HepG2 (cell line): ENCODE results near the gene BCL6. TPM values are rescaled to one million over a fixed set of nuclear protein-coding genes. Genes with fewer than 3 reads are reported as not detected.

Source experiments
- ARHGAP35 ChIP-seq: sonication (generic); formaldehyde crosslinking; IDR thresholded peaks from 2 replicates; pipeline ENCODE4 v1.9.0; 2022; ENCODE audit warnings: mild to moderate bottlenecking, inconsistent platforms, moderate library complexity, missing genetic modification reagents, borderline replicate concordance
- CCDC6 ChIP-seq: sonication (generic); formaldehyde crosslinking; IDR thresholded peaks from 2 replicates; pipeline ENCODE4 v1.8.1; 2022; ENCODE audit warnings: mild to moderate bottlenecking, missing genetic modification reagents, moderate library complexity
- GABPB1 ChIP-seq: IDR thresholded peaks from 2 replicates; pipeline ENCODE4 v1.6.1; 2016; ENCODE audit warnings: mild to moderate bottlenecking, missing genetic modification reagents, moderate library complexity, missing compliant biosample characterization
- KDM2A ChIP-seq: sonication (generic); formaldehyde crosslinking; IDR thresholded peaks from 2 replicates; pipeline ENCODE4 v1.4.0; 2020; ENCODE audit warnings: low read depth, missing genetic modification reagents, borderline replicate concordance
- KDM4B ChIP-seq: sonication (generic); formaldehyde crosslinking; IDR thresholded peaks from 2 replicates; pipeline ENCODE4 v1.4.0; 2020; ENCODE audit warnings: missing genetic modification reagents
- KLF9 ChIP-seq: IDR thresholded peaks from 2 replicates; pipeline ENCODE4 v1.6.1; 2016; ENCODE audit warnings: low read depth
- PTBP1 ChIP-seq: fragments of 200-400 bp; formaldehyde crosslinking; IDR thresholded peaks from 2 replicates; pipeline ENCODE4 v1.6.1; 2018; ENCODE audit warnings: low read length, low read depth; ENCODE audit not compliant: poor library complexity, severe bottlenecking
- RBAK ChIP-seq: sonication (generic); formaldehyde crosslinking; IDR thresholded peaks from 2 replicates; pipeline ENCODE4 v1.5.1; 2020; ENCODE audit warnings: mild to moderate bottlenecking, missing genetic modification reagents
- REL ChIP-seq: sonication (generic); formaldehyde crosslinking; conservative IDR thresholded peaks from 2 replicates; pipeline ENCODE4 v1.8.0; 2022; ENCODE audit warnings: mild to moderate bottlenecking, missing genetic modification reagents, moderate library complexity
- SMAD3 ChIP-seq: sonication (generic); formaldehyde crosslinking; IDR thresholded peaks from 2 replicates; pipeline ENCODE4 v1.4.0; 2020; ENCODE audit warnings: missing genetic modification reagents
- SP5 ChIP-seq: IDR thresholded peaks from 2 replicates; pipeline ENCODE4 v1.6.1; 2016; ENCODE audit warnings: low read depth, borderline replicate concordance
- ZNF232 ChIP-seq: sonication (generic); formaldehyde crosslinking; IDR thresholded peaks from 2 replicates; pipeline ENCODE4 v1.4.0; 2020; ENCODE audit warnings: missing genetic modification reagents, borderline replicate concordance
- ZNF337 ChIP-seq: sonication (generic); formaldehyde crosslinking; IDR thresholded peaks from 2 replicates; pipeline ENCODE4 v1.5.1; 2020; ENCODE audit warnings: missing genetic modification reagents, low read depth, mild to moderate bottlenecking, borderline replicate concordance
- ZNF552 ChIP-seq: sonication (generic); formaldehyde crosslinking; IDR thresholded peaks from 2 replicates; pipeline ENCODE4 v1.9.0; 2022; ENCODE audit warnings: missing genetic modification reagents, mild to moderate bottlenecking, borderline replicate concordance
- ZNF572 ChIP-seq: sonication (generic); formaldehyde crosslinking; IDR thresholded peaks from 2 replicates; pipeline ENCODE4 v1.5.1; 2020; ENCODE audit warnings: mild to moderate bottlenecking, missing genetic modification reagents
- ZNF792 ChIP-seq: IDR thresholded peaks from 2 replicates; pipeline ENCODE4 v1.6.1; 2016
- polyA plus RNA-seq, 8 experiments: library from polyadenylated mRNA; depleted of rRNA in 3 of 8; stranded (reverse) in 7 of 8; unstranded in 1 of 8; fragments of >200 nt; fragmentation: Illumina TruSeq in 4 of 8; extraction: Trizol in 4 of 8; gene quantifications; 2 replicates each; pipeline versions ENCODE4 v1.2.1 to v1.2.3, GENCODE V29; 2011 to 2016; ENCODE audit warnings: low read depth in 4 of 8, missing spikeins in 1 of 8, mixed read lengths in 1 of 8; ENCODE audit not compliant: insufficient read depth in 1 of 8
- total RNA-seq, 5 experiments: library from RNA; depleted of rRNA; stranded (reverse); fragments of >200 nt; fragmentation: Illumina TruSeq; extraction: Trizol; gene quantifications; 2 replicates each; pipeline ENCODE4 v1.2.3, GENCODE V29; 2016; ENCODE audit warnings: low read depth in 1 of 5
- TF ChIP-seq, protein P1 (sequence below): sonication (generic); formaldehyde crosslinking; IDR thresholded peaks from 2 replicates; pipeline ENCODE4 v1.5.0; 2020; ENCODE audit warnings: missing genetic modification reagents, mild to moderate bottlenecking, borderline replicate concordance
- TF ChIP-seq, protein P2 (sequence below): sonication (generic); formaldehyde crosslinking; IDR thresholded peaks from 2 replicates; pipeline ENCODE4 v1.5.1; 2020; ENCODE audit warnings: mild to moderate bottlenecking, moderate library complexity, missing genetic modification reagents
- TF ChIP-seq, protein P3 (sequence below): IDR thresholded peaks from 2 replicates; pipeline ENCODE4 v1.6.1; 2012; ENCODE audit warnings: inconsistent platforms
- TF ChIP-seq, protein P4 (sequence below): fragments of 450-650 bp; IDR thresholded peaks from 2 replicates; pipeline ENCODE4 v1.6.1; 2017; ENCODE audit warnings: mild to moderate bottlenecking
- TF ChIP-seq, protein P5 (sequence below): sonication (generic); formaldehyde crosslinking; IDR thresholded peaks from 2 replicates; pipeline ENCODE4 v1.4.0; 2020; ENCODE audit warnings: mild to moderate bottlenecking, low read depth, missing genetic modification reagents

Gene BCL6
- total and polyA plus RNA-seq, 2 of the 13 experiments (the other 11 are each of a cell fraction or from before 2014, with no cell fraction given), result 21.2 to 53.7 TPM

DNA sequence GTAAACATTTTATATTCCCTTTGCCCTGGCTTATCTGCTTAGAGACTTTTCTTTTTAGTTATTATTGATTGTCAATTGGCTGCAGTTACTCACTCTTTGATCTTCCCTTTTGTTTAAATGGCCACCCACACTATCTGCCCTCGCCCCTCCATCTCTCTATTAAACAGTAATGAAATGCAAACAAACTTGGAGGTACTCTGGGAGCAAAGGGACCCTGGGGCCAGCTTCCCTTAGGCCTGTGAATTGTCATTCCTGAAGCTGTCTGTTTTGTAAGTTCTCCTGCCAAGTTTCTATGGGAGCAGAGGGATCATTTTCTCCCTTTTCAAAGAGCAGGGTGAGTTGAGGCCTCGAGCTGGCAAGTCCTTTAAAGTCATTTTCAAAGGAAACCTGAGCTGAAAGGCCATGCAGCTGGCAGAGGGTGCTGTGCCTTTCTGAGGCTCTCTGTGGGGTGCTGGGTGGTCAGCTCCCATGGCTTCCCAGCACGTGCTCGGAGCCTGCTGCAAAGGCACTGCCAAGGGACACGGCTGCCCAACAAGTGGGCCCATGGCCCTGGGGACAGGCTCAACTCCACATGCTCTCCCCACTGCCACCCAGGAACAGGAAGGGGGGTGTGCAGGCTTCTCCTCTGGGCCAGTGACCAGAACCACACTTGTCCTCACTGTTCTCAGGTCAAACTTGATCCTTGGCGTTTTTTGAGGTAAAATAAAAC, 25.5 kb downstream of the BCL6 start (continued):
- TF ChIP-seq ZNF232 (peak; percentile 80; the same call in 1 of the 2 replicates), KDM2A (CRISPR knock-in tag) (peak; percentile 40; the same call in 1 of the 2 replicates), REL (CRISPR knock-in tag) (no peak), KLF9 (CRISPR knock-in tag) (no peak; the same call in 1 of the 2 replicates), ARHGAP35 (no peak), ZNF552 (peak; percentile 27; the same call in 1 of the 2 replicates), SMAD3 (CRISPR knock-in tag) (peak; percentile 81; the same call in 1 of the 2 replicates), ZNF792 (CRISPR knock-in tag) (no peak), ZNF337 (CRISPR knock-in tag) (no peak), SP5 (CRISPR knock-in tag) (peak; percentile 53; the same call in 1 of the 2 replicates), CCDC6 (CRISPR knock-in tag) (peak; percentile 42), RBAK (no peak), PTBP1 (no peak), KDM4B (CRISPR knock-in tag) (no peak), ZNF572 (CRISPR knock-in tag) (peak; percentile 2; the same call in 1 of the 2 replicates), GABPB1 (CRISPR knock-in tag) (no peak; the same call in 1 of the 2 replicates)
- TF ChIP-seq, protein P1, sequence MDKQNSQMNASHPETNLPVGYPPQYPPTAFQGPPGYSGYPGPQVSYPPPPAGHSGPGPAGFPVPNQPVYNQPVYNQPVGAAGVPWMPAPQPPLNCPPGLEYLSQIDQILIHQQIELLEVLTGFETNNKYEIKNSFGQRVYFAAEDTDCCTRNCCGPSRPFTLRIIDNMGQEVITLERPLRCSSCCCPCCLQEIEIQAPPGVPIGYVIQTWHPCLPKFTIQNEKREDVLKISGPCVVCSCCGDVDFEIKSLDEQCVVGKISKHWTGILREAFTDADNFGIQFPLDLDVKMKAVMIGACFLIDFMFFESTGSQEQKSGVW (CRISPR knock-in tag), result no peak
- TF ChIP-seq, protein P2, sequence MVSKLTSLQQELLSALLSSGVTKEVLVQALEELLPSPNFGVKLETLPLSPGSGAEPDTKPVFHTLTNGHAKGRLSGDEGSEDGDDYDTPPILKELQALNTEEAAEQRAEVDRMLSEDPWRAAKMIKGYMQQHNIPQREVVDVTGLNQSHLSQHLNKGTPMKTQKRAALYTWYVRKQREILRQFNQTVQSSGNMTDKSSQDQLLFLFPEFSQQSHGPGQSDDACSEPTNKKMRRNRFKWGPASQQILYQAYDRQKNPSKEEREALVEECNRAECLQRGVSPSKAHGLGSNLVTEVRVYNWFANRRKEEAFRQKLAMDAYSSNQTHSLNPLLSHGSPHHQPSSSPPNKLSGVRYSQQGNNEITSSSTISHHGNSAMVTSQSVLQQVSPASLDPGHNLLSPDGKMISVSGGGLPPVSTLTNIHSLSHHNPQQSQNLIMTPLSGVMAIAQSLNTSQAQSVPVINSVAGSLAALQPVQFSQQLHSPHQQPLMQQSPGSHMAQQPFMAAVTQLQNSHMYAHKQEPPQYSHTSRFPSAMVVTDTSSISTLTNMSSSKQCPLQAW, result peak; percentile 94
- TF ChIP-seq, protein P3, sequence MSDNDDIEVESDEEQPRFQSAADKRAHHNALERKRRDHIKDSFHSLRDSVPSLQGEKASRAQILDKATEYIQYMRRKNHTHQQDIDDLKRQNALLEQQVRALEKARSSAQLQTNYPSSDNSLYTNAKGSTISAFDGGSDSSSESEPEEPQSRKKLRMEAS, result peak; percentile 96
- TF ChIP-seq, protein P4, sequence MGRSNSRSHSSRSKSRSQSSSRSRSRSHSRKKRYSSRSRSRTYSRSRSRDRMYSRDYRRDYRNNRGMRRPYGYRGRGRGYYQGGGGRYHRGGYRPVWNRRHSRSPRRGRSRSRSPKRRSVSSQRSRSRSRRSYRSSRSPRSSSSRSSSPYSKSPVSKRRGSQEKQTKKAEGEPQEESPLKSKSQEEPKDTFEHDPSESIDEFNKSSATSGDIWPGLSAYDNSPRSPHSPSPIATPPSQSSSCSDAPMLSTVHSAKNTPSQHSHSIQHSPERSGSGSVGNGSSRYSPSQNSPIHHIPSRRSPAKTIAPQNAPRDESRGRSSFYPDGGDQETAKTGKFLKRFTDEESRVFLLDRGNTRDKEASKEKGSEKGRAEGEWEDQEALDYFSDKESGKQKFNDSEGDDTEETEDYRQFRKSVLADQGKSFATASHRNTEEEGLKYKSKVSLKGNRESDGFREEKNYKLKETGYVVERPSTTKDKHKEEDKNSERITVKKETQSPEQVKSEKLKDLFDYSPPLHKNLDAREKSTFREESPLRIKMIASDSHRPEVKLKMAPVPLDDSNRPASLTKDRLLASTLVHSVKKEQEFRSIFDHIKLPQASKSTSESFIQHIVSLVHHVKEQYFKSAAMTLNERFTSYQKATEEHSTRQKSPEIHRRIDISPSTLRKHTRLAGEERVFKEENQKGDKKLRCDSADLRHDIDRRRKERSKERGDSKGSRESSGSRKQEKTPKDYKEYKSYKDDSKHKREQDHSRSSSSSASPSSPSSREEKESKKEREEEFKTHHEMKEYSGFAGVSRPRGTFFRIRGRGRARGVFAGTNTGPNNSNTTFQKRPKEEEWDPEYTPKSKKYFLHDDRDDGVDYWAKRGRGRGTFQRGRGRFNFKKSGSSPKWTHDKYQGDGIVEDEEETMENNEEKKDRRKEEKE, result no peak
- TF ChIP-seq, protein P5, sequence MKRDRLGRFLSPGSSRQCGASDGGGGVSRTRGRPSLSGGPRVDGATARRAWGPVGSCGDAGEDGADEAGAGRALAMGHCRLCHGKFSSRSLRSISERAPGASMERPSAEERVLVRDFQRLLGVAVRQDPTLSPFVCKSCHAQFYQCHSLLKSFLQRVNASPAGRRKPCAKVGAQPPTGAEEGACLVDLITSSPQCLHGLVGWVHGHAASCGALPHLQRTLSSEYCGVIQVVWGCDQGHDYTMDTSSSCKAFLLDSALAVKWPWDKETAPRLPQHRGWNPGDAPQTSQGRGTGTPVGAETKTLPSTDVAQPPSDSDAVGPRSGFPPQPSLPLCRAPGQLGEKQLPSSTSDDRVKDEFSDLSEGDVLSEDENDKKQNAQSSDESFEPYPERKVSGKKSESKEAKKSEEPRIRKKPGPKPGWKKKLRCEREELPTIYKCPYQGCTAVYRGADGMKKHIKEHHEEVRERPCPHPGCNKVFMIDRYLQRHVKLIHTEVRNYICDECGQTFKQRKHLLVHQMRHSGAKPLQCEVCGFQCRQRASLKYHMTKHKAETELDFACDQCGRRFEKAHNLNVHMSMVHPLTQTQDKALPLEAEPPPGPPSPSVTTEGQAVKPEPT (CRISPR knock-in tag), result no peak
